SKM-1 treated with dmso at 0.1 percent for 144 hours (cell line): ENCODE data around the gene TOMM20.
A peak's percentile ranks its signal among the peaks of the same experiment; 100 is the strongest.
"Not testable (repeated sequence)": the region's sequence is repeated elsewhere in the genome, so short reads cannot be mapped to it uniquely, and the experiment has no call there.

Experiments used
- DNase-seq: peaks from one replicate; lab custom pipeline; 2025; ENCODE audit not compliant: unreplicated experiment; lab: John Stamatoyannopoulos, UW

Gene TOMM20

DNA sequence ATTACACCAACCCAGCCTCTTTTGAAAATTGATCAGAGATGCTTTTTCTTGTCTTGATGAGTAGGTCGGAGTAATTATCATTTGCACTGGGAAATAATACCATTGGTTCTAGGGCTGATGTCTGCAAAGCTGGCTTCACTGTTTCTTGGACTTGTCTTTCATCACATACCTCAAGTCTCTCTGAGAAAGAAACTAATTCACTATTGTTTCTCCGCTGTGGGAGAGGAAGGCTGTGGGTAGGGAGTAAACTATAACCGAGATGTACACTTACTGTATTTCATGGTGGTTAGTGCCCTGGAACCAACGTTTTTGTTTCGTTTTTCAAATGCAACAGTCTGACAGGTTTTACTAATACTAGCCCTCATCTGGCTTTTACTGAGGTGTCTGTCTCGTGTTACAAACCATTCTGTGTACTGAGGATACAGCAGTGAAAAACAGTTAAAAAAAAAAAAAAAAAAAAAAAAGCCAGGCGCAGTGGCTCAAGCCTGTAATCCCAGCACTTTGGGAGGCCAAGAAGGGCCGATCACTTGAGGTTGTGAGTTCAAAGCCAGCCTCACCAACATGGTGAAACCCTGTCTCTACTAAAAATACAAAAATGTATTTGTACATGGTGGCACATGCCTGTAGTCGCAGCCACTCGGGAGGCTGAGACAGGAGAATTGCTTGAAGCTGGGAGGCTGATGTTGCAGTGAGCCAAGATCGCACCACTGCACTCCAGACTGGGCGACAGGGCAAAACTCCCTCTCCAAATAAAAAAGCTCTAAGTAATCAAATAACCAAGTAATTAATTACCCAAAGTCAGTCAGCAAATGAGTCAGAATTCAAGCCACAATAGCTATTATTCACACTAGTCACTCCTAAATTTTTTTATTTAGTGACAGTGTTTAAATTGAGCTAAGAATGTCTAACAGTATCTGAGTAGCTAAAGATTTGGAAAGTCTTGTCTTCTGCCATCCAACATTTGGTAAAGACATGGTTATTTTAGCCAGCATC is 23.3 kb downstream of the TOMM20 start:
- DNase-seq: no peak

DNA sequence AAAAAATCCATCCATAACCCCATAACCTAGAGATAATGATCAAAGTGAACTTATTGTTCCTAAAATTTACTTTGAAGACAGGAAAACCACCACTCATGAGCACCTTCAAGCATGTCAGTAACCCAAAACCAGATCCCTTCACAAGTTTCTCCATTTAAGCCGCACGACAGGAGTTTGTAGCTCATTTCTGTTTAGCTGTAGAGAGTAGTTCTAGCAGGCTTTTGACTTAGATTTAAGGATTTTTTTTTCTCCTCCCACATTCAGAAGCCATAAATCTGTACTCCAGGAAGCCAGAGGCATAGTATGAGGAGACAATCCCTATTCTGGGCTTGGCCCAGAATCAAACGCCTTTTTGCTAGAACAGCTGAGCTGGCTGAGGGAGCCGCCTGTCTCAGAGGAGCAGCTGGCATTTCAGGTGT is 25.6 kb downstream of the TOMM20 start:
- DNase-seq: no peak

DNA sequence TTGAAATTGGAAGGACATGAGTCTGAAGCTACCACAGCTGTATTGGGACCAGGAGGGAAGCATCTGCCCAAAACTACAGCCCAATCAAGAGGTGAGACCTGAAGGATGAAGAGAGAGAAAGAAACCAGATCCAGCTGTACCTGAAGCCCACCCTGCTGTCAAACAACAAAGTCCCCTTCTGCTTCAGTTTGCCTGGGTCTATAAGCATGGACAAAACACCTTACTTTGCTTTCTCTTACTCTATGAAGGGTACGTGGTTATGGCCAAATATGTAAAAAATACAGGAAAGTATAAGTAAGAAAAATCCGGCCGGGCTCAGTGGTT is 26.4 kb downstream of the TOMM20 start:
- DNase-seq: no peak

DNA sequence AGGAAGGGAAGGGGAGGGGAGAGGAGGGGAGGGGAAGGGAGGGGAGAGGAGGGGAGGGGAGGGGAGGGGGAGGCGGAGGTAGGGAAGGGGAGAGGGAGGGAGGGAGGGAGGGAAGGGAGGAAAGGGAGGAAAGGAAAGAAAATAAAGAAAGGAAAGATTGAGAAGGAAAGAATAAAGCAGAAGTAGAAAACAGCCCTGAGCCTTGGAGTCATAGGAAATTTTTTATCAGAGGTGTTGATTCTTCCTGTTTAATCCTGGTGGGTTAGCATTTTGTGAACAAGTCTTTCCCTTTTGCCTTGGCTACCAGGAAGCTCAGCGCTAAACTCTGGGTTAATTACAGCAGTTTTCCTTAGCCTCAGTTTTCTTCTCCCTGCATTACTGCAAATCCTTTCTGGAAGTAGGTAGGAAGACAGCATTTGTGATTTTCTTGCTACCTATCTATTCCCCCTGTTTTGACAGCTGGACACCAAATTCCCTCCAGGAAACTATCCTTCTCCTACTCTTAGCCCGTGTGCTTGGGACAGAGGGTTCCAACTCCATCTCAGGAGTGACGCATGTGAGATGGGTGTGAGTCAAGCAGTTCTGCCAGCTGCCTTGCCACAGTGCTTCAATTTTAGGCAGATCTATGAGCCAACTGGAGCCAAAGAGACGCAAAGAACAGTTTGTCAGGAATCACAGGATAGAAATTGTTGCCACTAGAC is 26.9 kb downstream of the TOMM20 start:
- DNase-seq: no peak

DNA sequence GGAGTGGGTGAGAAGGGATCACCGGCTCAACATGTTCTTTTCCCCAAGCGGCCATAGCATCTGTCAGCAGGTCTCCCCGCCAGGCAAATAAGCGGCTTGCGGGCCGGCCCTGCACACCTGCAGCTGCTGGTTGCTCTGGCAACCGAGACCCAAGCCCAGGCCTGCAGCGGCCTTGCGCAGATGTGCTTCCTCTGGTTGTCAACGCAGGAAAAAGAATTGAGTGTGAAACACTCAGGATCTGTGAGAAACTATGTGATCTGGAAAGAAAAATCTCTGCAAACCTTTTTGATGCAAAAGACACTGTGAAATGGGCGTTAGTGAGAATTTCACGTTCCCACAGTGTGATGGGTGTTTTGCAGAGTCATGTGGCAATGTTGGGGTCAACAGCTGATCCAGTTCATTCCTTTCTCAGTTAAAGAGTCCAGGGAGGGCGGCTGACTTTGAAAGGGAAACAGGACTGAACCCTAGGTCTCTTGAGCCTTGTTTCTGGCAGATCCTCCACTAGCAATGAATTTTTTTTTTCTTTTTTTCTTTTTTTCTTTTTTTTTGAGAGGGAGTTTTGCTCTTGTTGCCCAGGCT is 28.4 kb downstream of the TOMM20 start:
- DNase-seq: no peak

DNA sequence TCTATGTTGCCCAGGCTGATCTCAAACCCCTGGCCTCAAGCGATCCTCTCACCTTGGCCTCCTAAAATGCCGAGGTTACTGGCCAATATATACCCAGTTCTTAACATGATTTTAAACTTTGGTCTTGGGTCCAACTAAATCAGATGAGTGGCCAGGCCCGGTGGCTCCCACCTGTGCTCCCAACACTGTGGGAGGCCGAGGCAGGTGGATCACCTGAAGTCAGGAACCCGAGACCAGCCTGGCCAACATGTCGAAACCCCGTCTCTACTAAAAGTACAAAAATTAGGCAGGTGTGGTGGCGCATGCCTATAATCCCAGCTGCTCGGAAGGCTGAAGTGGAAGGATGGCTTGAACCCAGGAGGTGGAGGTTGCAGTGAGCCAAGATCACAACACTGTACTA is 29.6 kb downstream of the TOMM20 start:
- no peak for DNase-seq

DNA sequence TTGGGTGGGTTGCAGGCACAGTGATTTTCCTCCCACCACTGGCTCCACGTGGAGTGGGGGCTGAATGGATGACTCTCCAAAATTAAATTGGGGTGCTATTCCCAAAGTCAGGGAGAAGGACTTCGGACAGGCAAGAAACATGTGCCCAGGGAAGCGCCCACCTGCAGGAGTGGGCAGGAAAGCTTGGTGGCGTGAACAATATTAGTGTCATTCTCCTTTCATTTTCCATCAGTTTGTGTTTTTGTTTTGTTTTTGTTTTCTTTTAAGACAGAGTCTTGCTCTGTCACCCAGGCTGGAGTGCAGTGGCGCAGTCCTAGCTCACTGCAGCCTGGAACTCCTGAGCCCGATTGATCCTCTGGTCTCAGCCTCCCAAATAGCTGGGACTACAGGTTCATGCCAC is 30.1 kb downstream of the TOMM20 start:
- no peak for DNase-seq

DNA sequence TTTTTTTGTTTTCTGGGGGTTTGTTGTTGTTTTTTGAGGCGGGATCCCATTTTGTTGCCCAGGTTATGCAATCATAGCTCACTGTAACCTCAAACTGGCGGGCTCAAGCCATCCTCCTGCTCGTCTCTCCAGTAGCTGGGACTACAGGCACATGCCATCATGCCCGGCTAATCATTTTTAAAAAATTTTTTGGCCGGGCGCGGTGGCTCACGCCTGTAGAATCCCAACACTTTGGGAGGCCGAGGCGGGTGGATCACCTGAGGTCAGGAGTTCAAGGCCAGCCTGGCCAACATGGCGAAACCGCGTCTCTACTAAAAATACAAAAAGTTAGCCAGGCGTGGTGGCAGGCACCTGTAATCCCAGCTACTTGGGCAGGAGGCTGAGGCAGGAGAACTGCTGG is 31.1 kb downstream of the TOMM20 start:
- DNase-seq: not testable (repeated sequence)

DNA sequence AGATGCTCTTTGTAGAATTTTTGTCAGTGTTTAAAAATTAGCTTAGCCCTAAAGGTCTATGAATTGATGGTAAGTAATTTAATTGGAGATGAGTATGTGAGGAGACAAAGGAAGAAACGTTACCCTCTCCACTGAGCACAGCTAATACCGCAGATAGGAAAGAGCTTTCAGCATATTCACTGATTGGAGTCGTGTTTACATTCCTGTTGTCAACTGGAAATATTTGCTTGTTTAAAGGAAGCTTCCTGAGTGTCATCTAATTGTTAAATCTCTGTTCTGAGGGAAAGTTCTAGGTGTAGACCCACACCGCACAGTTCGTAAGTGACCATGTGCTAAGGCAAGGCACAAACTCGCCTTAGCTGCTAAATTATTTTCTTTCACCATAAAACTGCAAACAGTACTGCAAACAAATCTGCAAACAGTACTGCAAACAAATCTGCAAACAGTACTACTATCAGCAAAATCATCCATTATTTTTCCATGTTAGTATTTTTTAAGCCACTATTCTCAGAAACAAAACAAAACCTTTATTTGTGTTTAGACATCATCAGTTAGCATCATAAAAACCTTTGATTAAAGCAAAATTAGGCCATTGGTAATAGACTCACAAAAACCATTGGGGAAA is 32.6 kb downstream of the TOMM20 start:
- no peak for DNase-seq

DNA sequence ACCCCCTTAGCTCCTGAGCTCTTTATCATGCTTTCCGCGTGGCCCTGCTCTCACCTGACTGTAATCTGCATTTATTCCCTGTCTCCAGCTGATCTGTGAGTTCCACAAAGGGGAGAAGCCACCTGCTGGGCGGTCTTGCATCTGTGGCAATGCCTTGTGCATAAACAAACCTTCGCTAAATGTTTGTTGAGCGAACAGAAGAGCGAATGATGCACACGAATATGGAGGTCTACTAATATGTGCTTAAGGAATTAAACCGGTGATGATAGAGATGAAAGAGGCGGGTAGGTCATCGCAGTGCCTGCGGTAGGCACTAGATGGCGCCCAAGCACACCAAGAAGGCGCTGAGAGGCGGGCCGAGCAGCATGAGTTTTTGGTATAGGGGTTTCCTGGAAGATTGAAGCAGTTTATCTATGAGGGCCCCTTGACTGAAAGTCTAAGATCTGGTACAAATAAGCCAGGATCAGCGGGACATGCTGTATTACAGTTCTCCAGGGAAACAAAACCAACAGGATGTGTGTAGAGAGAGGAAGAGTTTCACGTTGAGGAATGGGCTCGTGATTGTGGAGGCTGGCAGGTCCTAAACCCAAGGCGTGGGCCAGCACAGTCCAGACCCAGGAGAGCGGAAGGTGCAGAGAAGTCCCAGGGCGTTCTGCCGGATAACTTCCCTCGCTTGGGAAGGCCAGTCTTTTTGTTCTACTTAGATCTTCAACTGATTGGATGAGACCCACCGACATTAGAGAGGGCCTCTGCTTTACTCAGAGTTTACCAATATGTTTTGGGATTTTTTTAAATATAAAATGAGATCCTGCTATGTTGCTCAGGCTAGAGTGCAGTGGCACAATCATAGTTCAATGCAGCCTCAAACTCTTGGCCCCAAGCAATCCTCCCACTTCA is 34.7 kb downstream of the TOMM20 start:
- peak; percentile 88 for DNase-seq

DNA sequence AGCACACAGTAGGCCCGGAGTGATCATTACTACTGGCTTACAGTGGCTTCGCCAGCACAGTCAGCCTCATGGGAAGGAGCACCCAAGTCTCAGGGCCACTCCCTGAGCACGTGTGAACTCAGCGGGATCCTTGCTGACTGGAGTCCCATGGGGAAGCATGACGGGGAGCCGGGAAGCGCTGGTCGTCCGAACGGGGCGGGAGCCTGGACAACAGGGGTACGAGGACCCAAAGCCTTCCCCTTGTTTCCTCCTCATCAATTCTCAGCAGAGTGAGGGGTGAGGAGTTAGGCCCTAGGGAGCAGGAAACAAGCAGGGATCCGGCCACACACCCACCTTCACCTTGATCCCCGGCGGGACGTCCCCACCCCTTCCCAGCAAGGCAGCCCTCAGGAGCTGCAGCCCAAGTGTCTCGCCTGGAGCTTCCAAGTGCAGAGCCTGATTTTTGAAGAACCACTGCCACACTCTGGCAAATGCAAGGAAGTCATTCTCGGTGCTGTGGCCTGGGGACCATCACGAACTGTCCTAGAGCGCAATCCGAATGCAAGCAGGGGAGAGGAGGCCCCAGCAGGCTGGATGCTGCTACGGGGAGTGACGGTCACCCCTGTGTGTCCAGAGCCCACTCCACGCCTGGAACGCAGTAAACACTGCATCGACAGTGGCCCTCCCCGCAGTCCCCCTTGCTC is 35.5 kb downstream of the TOMM20 start:
- no peak for DNase-seq

DNA sequence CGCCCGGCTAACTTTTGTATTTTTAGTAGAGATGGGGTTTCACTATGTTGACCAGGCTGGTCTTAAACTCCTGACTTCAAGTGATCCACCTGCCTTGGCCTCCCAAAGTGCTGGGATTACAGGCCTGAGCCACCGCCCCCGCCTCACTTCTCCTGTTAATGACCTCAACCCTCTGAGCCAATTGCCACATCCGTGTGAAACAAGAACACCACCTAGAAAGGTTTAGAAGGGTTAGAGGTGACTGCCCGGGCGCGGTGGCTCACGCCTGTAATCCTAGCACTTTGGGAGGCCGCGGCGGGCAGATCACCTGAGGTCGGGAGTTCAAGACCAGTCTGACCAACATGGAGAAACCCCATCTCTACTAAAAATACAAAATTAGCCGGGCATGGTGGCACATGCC is 36.2 kb downstream of the TOMM20 start:
- DNase-seq: not testable (repeated sequence)

DNA sequence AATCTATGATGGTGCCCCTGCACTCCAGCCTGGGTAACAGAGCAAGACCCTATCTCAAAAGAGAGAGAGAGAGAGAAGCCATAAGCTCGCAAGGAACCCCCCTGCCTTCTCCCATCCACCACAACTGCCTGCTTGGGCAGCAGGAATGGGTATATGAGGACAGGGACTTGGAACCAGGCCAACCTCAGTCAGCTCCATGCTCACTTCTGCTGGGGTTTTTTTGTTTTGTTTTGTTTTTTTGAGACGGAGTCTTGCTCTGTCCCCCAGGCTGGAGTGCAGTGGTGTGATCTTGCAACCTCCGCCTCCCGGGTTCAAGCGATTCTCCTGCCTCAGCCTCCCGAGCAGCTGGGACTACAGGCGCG is 36.6 kb downstream of the TOMM20 start:
- not testable (repeated sequence) for DNase-seq

DNA sequence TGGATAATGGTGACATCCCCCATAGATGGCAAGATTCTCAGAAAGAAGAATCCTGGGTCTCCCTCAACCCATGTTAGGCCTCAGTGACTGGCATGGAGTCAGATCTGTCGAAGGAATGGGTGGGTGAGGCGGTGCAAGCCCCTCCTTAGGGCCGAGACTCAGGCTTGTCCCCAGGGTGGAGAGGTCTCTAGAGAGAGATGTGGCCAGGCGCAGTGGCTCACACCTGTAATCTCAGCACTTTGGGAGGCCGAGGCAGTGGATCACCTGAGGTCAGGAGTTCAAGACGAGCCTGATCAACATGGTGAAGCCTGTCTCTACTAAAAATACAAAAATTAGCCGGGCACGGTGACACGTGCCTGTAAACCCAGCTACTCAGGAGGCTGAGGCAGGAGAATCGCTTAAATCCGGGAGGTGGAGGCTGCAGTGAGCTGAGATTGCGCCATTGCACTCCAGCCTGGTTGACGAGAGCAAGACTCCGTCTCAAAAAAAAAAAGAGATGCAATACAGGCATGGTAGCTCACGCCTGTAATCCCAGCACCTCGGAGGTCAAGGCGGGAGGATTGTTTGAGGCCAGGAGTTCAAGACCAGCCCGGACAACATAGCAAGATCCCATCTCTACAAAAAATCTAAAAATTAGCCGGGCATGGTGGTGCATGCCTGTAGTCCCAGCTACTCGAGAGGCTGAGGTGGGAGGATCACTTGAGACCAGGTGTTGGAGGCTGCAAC is 37.2 kb downstream of the TOMM20 start:
- DNase-seq: not testable (repeated sequence)

DNA sequence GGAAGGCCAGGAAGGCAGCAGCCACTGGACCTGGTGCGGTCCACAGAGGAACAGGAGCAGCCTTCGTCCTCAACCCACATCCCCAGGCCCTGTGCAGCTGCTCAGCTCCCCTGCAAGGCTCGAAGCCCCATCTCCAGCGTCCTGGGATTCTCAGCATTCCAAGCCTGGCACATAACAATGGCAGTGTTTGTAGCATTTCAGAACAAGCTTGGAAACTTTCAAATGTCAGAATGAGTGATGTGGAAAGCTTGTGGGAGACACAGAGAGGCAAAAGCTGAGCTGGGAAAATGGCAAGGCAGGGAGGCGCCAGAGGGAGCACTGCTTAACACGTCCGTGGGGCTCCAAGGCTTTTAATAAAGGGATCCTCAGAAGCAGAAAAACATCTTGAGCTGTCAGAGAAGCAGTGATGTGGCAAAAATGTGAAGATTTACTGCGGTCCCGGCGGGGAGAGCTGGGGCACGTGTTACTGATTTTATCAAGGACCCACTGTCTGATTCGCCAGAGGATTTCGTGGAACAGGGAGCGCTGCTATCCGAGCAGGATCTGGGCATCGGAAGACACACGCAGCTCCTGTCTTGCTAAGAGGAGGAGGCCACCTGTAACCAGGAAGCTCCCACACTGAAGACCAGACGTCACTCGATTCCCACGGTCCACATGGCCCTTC is 38.1 kb downstream of the TOMM20 start:
- DNase-seq: no peak

DNA sequence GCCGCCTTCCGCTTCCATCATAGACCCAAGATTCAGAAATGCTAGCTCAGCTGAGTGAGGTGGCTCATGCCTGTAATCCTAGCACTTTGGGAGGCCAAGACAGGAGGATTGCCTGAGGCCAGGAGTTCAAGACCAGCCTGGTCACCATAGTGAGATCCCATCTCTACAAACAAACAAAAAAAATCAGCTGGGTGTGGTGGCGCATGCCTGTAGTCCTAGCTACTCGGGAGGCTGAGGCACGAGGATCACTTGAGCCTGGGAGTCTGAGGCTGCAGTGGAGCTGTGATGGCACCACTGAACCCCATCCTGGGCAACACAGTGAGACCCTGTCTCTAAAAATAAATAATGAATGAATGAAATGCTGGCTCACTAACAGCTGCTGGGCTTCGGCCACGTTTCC is 39.7 kb downstream of the TOMM20 start:
- DNase-seq: no peak

DNA sequence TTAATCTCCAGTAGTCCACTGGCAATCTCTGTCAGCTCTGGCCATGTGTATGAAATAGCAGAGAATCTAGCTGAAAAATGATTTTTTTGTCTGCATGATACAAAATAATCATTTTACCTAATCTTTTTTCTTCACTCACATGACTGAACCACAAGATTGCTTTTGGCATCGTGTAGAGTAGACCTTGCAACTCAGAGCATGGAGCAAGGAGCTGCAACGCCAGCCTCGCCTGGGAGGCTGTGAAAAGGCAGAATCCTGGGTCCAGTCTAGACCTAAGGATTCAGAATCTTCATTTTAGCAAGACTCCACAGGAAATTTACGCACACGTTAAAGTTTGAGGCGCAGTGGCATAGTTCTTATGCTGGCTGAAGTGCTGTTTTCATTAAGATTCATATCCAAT is 40.2 kb downstream of the TOMM20 start:
- DNase-seq: no peak

DNA sequence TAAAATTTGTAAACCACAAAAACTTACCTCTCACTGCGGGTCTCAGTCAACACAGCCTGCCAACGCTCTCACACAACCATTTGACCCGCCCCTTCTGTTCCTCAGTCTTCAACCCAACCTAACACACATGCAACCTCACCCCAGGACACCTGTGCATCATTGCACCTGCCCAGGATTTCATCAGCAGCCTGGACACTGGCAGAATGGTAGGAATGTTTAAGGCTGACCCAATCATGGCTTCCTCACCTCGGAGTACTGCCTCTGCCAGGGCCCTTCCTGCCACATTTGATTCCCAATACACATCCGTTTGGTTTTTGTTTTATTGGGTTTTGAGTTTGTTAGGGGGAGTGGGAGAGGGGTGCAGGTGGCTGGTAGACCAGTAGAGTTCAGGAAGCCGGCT is 40.7 kb downstream of the TOMM20 start:
- no peak for DNase-seq
